Transverse colon (tissue), 4 donors: ENCODE measurements around the gene CALN1. TPM values are rescaled to one million over a fixed set of nuclear protein-coding genes. Genes with fewer than 3 reads are reported as not detected.

Source experiments
- DNase-seq: peaks from one replicate; pipeline ENCODE4 v3.0.0-alpha.2; 2019
- H3K27ac ChIP-seq, 4 donors: fragments of 200-600 bp; sonication (generic); 2 replicates each; pipeline ENCODE4 v1.5.1; 2016 to 2018; ENCODE audit warnings: inconsistent platforms in 4 of 4
- H3K27me3 ChIP-seq: fragments of 200-600 bp; sonication (generic); 2 replicates; pipeline ENCODE4 v1.5.1; 2017; ENCODE audit warnings: inconsistent platforms
- H3K36me3 ChIP-seq, 4 donors: fragments of 200-600 bp; sonication (generic); 2 replicates each; pipeline ENCODE4 v1.5.1; 2017 to 2019; ENCODE audit warnings: inconsistent platforms in 4 of 4
- H3K4me1 ChIP-seq, 4 donors: fragments of 200-600 bp; sonication (generic); 2 replicates each; pipeline ENCODE4 v1.5.1; 2017 to 2020; ENCODE audit warnings: inconsistent platforms in 4 of 4
- H3K4me3 ChIP-seq, 4 donors: fragments of 200-600 bp; sonication (generic); 1 replicate in 1 of 4; 2 replicates in 3 of 4; pipeline versions ENCODE4 v1.5.1 to v1.6.1; 2017 to 2019; ENCODE audit warnings: inconsistent platforms in 4 of 4
- H3K9me3 ChIP-seq, 2 donors: fragments of 200-600 bp; sonication (generic); 2 replicates each; pipeline ENCODE4 v1.5.1; 2017 to 2019; ENCODE audit warnings: inconsistent platforms in 2 of 2
- CTCF ChIP-seq, 5 experiments: fragments of 200-600 bp in 3 of 5; fragments of 450-650 bp in 2 of 5; sonication (generic) in 3 of 5; IDR thresholded peaks; 1 replicate in 2 of 5; 2 replicates in 3 of 5; pipeline ENCODE4 v1.5.1; 2016 to 2017; ENCODE audit warnings: antibody characterized with exemption in 5 of 5, inconsistent platforms in 3 of 5, mild to moderate bottlenecking in 2 of 5, moderate library complexity in 1 of 5
- EP300 ChIP-seq: sonication (generic); formaldehyde crosslinking; IDR thresholded peaks from one replicate; pipeline ENCODE4 v1.6.1; 2017; ENCODE audit warnings: antibody characterized with exemption, low read depth
- POLR2A ChIP-seq: fragments of 450-650 bp; IDR thresholded peaks from one replicate; pipeline ENCODE4 v1.6.1; 2016; ENCODE audit warnings: antibody characterized with exemption, mild to moderate bottlenecking, moderate library complexity
- POLR2AphosphoS5 ChIP-seq, 3 donors: sonication (generic); formaldehyde crosslinking; IDR thresholded peaks; one replicate each; pipeline ENCODE4 v1.6.1; 2016; ENCODE audit warnings: antibody characterized with exemption in 3 of 3
- WGBS, 2 donors: methylation state at CpG; one replicate each; pipeline ENCODE4 v1.1.5; 2018; ENCODE audit warnings: low coverage in 1 of 2; 5-methylcytosine and 5-hydroxymethylcytosine counted together
- in situ Hi-C, 4 donors: fragments of 200-750 bp; cut with MboI; loops; one replicate each; pipeline versions ENCODE4 v1.15.0 to v1.15.1; 2017; ENCODE audit warnings: low sequenced_read_pairs in 3 of 4, low pct_ligation_motif_present in 1 of 4, low pct_unique_long_range_greater_than_20kb in 1 of 4
- intact Hi-C: fragments of 100-400 bp; cut with DNase I; formaldehyde crosslinking; loops from one replicate; pipeline ENCODE4 v1.15.1; 2023; ENCODE audit warnings: low total_unique reads
- total RNA-seq, 4 donors: library from RNA; depleted of rRNA; stranded (reverse); fragments of >200 nt; gene quantifications; one replicate each; pipeline ENCODE4 v1.1.0, GENCODE V29; 2016

The CALN1 gene
- total RNA-seq, 4 donors from 2014 or later: not detected

GRCh38 chr7:72279203-72279602, 132.9 kb downstream of the CALN1 start:
- no peaks in the 10 kb centered on the region for H3K9me3 ChIP-seq
- in situ Hi-C loops (no loop called here), intact Hi-C loops (no loop called here)
- 75 to 78% methylated on average over 3 of the region's 3 CpGs for WGBS, 2 donors
- no peak for DNase-seq
- no peaks in the 10 kb centered on the region for H3K4me1 ChIP-seq
- H3K27me3 ChIP-seq: no peaks in the 10 kb centered on the region
- TF ChIP-seq CTCF (IDR thresholded peaks at IDR 0.05) (no peak), POLR2AphosphoS5 (IDR thresholded peaks at IDR 0.05) (no peak), EP300 (no peak), POLR2A (no peak)
- no peaks in the 10 kb centered on the region for H3K36me3 ChIP-seq
- no peak overlapping the region for H3K4me3 ChIP-seq
- H3K27ac ChIP-seq: no peak overlapping the region

DNA sequence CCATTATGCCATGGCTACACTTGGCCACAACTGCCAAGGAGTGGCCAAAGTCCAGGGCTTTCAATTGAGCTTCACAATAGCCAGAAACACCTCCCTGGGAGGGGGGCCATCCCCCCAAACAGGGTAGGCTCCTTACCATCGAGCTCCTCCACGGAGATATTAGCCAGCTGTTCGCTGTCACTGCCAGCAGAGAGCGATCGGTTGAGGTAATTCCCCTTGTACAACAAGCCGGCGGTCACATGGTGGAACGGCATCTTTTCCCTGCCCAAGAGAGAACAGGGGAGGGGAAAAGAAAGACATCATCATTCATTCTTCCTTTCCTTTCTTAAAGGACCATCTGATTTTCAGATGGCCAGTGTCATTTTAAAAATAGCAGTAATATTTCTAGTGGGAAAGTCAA, 133.6 kb downstream of the CALN1 start:
- in situ Hi-C loops: no loop called here
- WGBS, 2 donors: 60 to 70% methylated on average over 1 to 8 of the region's 8 CpGs
- DNase-seq: no peak
- Histone ChIP-seq H3K4me3 (no peak overlapping the region), H3K9me3 (no peaks in the 10 kb centered on the region), H3K27me3 (no peaks in the 10 kb centered on the region), H3K4me1 (no peaks in the 10 kb centered on the region), H3K36me3 (no peaks in the 10 kb centered on the region), H3K27ac (no peak overlapping the region)
- intact Hi-C loops: no loop called here
- no peak for TF ChIP-seq POLR2AphosphoS5 (IDR thresholded peaks at IDR 0.05)
- no peak for TF ChIP-seq EP300
- TF ChIP-seq CTCF (IDR thresholded peaks at IDR 0.05): no peak
- TF ChIP-seq POLR2A: no peak

- H3K36me3 ChIP-seq: no peaks in the 10 kb centered on the region
- in situ Hi-C loops: no loop called here
- TF ChIP-seq EP300 (no peak), POLR2AphosphoS5 (IDR thresholded peaks at IDR 0.05) (no peak), CTCF (IDR thresholded peaks at IDR 0.05) (no peak), POLR2A (no peak)
- H3K4me3 ChIP-seq: no peak overlapping the region
- intact Hi-C loops: no loop called here
- no peak overlapping the region for H3K27ac ChIP-seq
- H3K9me3 ChIP-seq: no peaks in the 10 kb centered on the region
- no peak for DNase-seq
- WGBS, 2 donors: 67 to 70% methylated on average over 6 to 7 of the region's 7 CpGs
- no peaks in the 10 kb centered on the region for H3K27me3 ChIP-seq
- H3K4me1 ChIP-seq: no peaks in the 10 kb centered on the region
These were observed 136.6 kb downstream of the CALN1 start for GRCh38 chr7:72275382-72276070.

GRCh38 chr7:72272479-72272878, 139.7 kb downstream of the CALN1 start:
- intact Hi-C loops: no loop called here
- Histone ChIP-seq H3K4me1 (no peaks in the 10 kb centered on the region), H3K27me3 (no peaks in the 10 kb centered on the region), H3K36me3 (no peaks in the 10 kb centered on the region), H3K4me3 (no peak overlapping the region), H3K27ac (no peak overlapping the region), H3K9me3 (no peaks in the 10 kb centered on the region)
- DNase-seq: no peak
- TF ChIP-seq POLR2AphosphoS5 (IDR thresholded peaks at IDR 0.05): no peak
- TF ChIP-seq CTCF (IDR thresholded peaks at IDR 0.05): no peak
- no peak for TF ChIP-seq POLR2A
- no peak for TF ChIP-seq EP300
- 88 to 97% methylated on average over 5 to 6 of the region's 6 CpGs for WGBS, 2 donors
- in situ Hi-C loops: no loop called here
